ENCODE results near the gene C16orf86.

C16orf86 gene

DNA sequence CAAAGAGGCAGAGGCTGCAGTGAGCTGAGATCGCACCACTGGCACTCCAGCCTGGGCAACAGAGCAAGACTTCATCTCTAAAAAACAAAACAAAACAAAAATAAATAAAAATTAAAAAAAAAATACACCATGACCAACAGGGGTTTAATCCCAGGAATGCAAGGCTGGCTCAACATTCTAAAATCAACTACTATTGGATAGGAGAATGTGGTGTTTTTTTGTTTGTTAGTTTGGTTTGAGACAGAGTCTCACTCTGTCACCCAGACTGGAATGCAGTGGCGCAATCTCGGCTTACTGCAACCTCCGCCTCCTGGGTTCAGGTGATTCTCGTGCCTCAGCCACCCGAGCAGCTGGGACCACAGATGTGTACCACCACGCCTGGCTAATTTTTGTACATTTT lies 32.7 kb downstream of the C16orf86 start:
- no peak for TF ChIP-seq CTCF (conservative IDR thresholded peaks at IDR 0.05; ENCODE audit: low read length)
- H3K4me3 ChIP-seq (ENCODE audit: low read length): no peak overlapping the region
- no peak for DNase-seq (ENCODE audit: low read depth)

- no peak for DNase-seq (ENCODE audit: low read depth)
- no peak overlapping the region for H3K4me3 ChIP-seq (ENCODE audit: low read length)
- TF ChIP-seq CTCF (conservative IDR thresholded peaks at IDR 0.05; ENCODE audit: low read length): no peak
Measured at GRCh38 chr16:67701420-67701819, 34.8 kb downstream of the C16orf86 start.

DNA sequence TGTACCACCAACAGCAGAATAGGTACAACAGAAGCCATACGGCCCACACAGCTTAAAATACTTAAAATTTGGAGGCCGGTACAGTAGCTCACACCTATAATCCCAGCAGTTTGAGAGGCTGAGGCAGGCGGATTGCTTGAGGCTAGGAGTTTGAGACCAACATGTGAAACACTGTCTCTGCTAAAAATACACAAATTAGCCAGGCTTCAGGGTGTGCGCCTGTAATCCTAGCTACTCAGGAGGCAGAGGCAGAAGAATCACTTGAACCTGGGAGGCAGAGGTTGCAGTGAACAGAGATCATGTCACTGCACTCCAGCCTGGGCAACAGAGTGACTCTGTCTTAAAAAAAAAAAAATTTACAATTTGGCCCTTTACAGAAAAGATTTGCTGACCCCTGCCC lies 35.5 kb downstream of the C16orf86 start:
- no peak for TF ChIP-seq CTCF (conservative IDR thresholded peaks at IDR 0.05; ENCODE audit: low read length)
- H3K4me3 ChIP-seq (ENCODE audit: low read length): no peak overlapping the region
- DNase-seq (ENCODE audit: low read depth): no peak

DNA sequence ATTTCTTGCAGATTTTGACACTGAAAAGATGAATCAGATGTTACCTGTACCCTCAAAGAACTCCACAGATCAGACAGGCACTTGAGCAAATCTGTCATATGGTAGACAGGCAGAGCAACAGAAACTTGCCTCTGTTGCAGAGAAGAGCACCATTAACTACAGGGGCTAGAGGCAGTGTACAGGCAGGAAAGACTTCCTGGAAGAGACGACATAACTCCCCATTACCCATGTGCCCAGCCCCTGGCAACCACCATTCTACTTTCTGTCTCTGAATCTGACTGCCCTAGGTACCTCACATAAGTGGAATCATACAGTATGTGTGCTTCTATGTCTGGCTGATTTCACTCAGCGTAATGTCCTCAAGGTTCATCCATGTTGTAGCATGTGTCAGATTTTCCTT lies 37.0 kb downstream of the C16orf86 start:
- no peak overlapping the region for H3K4me3 ChIP-seq (ENCODE audit: low read length)
- no peak for DNase-seq (ENCODE audit: low read depth)
- TF ChIP-seq CTCF (conservative IDR thresholded peaks at IDR 0.05; ENCODE audit: low read length): no peak

- no peak for DNase-seq (ENCODE audit: low read depth)
- no peak overlapping the region for H3K4me3 ChIP-seq (ENCODE audit: low read length)
- TF ChIP-seq CTCF (conservative IDR thresholded peaks at IDR 0.05; ENCODE audit: low read length): no peak
Measured at GRCh38 chr16:67704110-67704509, 37.5 kb downstream of the C16orf86 start.

DNA sequence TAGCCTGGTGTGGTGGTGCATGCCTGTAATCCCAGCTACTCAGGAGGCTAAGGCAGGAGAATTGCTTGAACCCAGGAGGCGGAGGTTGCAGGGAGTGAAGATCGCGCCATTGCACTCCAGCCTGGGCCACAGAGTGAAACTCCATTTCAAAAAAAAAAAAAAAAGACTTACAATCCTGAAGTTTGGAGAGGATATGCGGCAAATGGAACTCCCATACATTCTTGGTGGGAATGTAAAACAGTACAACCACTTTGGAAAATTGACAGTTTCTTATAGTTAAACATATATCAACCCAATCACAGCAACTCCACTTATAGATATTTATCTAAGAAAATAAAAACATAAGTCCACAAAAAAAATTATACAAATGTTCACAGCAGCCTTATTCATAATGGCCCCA lies 40.6 kb downstream of the C16orf86 start:
- TF ChIP-seq CTCF (conservative IDR thresholded peaks at IDR 0.05; ENCODE audit: low read length): no peak
- H3K4me3 ChIP-seq (ENCODE audit: low read length): no peak overlapping the region
- DNase-seq (ENCODE audit: low read depth): no peak

- no peak for TF ChIP-seq CTCF (conservative IDR thresholded peaks at IDR 0.05; ENCODE audit: low read length)
Measured at GRCh38 chr16:67707790-67708189, 41.2 kb downstream of the C16orf86 start.

More at GRCh38 chr16:67707790-67708189, 41.2 kb downstream of the C16orf86 start:
- H3K4me3 ChIP-seq (ENCODE audit: low read length): no peak overlapping the region
- no peak for DNase-seq (ENCODE audit: low read depth)

Measured in AG10803 (cell line).